Endodermal cell (in vitro differentiated cells): ENCODE data around the gene HBZ. TPM values are rescaled to one million over a fixed set of nuclear protein-coding genes. Genes with fewer than 3 reads are reported as not detected.
"Not testable (repeated sequence)": the region's sequence is repeated elsewhere in the genome, so short reads cannot be mapped to it uniquely, and the experiment has no call there.

ENCODE experiments used
- DNase-seq: peaks from one replicate; pipeline ENCODE4 v3.0.0-alpha.2; 2017
- H3K27ac ChIP-seq: 2 replicates; pipeline ENCODE4 v1.5.1; 2013; ENCODE audit warnings: mild to moderate bottlenecking, low read depth, low read length, moderate library complexity
- H3K27me3 ChIP-seq: 2 replicates; pipeline ENCODE4 v1.6.1; 2013; ENCODE audit warnings: mild to moderate bottlenecking, low read length, moderate library complexity; ENCODE audit not compliant: insufficient read depth, control insufficient read depth, poor library complexity, severe bottlenecking
- H3K36me3 ChIP-seq: 2 replicates; pipeline ENCODE4 v1.7.0; 2013; ENCODE audit warnings: mild to moderate bottlenecking, low read length, moderate library complexity; ENCODE audit not compliant: control insufficient read depth, insufficient read depth
- H3K4me1 ChIP-seq: one replicate; pipeline ENCODE4 v1.7.0; 2013; ENCODE audit warnings: low read length; ENCODE audit not compliant: control insufficient read depth, insufficient read depth
- H3K4me3 ChIP-seq: 2 replicates; pipeline ENCODE4 v1.5.1; 2013; ENCODE audit warnings: mild to moderate bottlenecking, low read length, moderate library complexity
- H3K9ac ChIP-seq: 2 replicates; pipeline ENCODE4 v1.6.1; 2013; ENCODE audit warnings: mild to moderate bottlenecking, low read length, moderate library complexity; ENCODE audit not compliant: poor library complexity, severe bottlenecking; ENCODE audit errors: extremely low read depth
- H3K9me3 ChIP-seq: 2 replicates; pipeline ENCODE4 v1.6.1; 2013; ENCODE audit warnings: mild to moderate bottlenecking, low read length, moderate library complexity; ENCODE audit not compliant: control insufficient read depth
- H3K27ac Mint-ChIP-seq: 2 replicates; pipeline ENCODE4 v1.8.0; 2020; ENCODE audit warnings: mixed read lengths
- H3K27me3 Mint-ChIP-seq: 2 replicates; pipeline ENCODE4 v1.8.0; 2021; ENCODE audit warnings: mild to moderate bottlenecking, mixed read lengths; ENCODE audit not compliant: insufficient read depth
- H3K36me3 Mint-ChIP-seq: 2 replicates; pipeline ENCODE4 v1.8.0; 2020; ENCODE audit warnings: low read depth, mixed read lengths
- H3K4me1 Mint-ChIP-seq: 2 replicates; pipeline ENCODE4 v1.8.0; 2020; ENCODE audit warnings: mixed read lengths
- H3K4me3 Mint-ChIP-seq: 2 replicates; pipeline ENCODE4 v1.8.0; 2020; ENCODE audit warnings: mild to moderate bottlenecking, moderate library complexity, mixed read lengths
- H3K9me3 Mint-ChIP-seq: 2 replicates; pipeline ENCODE4 v1.8.0; 2020; ENCODE audit warnings: mild to moderate bottlenecking, mixed read lengths
- WGBS, 2 experiments: methylation state at CpG; one replicate each; pipeline versions ENCODE4 v1.1.5 to v1.1.7; 2013; ENCODE audit warnings: missing lambda C conversion rate in 2 of 2, mixed read lengths in 1 of 2; ENCODE audit not compliant: insufficient coverage in 1 of 2, insufficient read length in 1 of 2; 5-methylcytosine and 5-hydroxymethylcytosine counted together
- total RNA-seq, 2 donors: library from RNA; stranded (reverse); fragmentation: NEBNext Ultra II Directional in 1 of 2; extraction: Animal tissue kit (Norgen Biotek cat#: 25700) in 1 of 2; gene quantifications; 2 replicates in 1 of 2; 3 replicates in 1 of 2; pipeline ENCODE4 v1.2.1, GENCODE V29; 2021
- TF ChIP-seq, protein P1 (sequence below): fragments of 200-600 bp; sonication (generic); conservative IDR thresholded peaks from 2 replicates; pipeline ENCODE4 v1.5.0; 2021; ENCODE audit warnings: antibody characterized with exemption, mild to moderate bottlenecking

The HBZ gene
- total RNA-seq, 2 donors from 2014 or later = not detected

- no peak overlapping the region for H3K4me3 Mint-ChIP-seq
- H3K27ac Mint-ChIP-seq = no peak overlapping the region
- no peaks in the 10 kb centered on the region for H3K9me3 Mint-ChIP-seq
- H3K4me1 Mint-ChIP-seq = peaks cover 18% of the 10 kb centered on the region
- Histone ChIP-seq H3K36me3 (no peaks in the 10 kb centered on the region), H3K27me3 (peaks cover 90% of the 10 kb centered on the region), H3K4me1 (no peaks in the 10 kb centered on the region), H3K9me3 (no peaks in the 10 kb centered on the region), H3K27ac (no peak overlapping the region), H3K4me3 (no peak overlapping the region), H3K9ac (no peak overlapping the region)
- TF ChIP-seq, protein P1, sequence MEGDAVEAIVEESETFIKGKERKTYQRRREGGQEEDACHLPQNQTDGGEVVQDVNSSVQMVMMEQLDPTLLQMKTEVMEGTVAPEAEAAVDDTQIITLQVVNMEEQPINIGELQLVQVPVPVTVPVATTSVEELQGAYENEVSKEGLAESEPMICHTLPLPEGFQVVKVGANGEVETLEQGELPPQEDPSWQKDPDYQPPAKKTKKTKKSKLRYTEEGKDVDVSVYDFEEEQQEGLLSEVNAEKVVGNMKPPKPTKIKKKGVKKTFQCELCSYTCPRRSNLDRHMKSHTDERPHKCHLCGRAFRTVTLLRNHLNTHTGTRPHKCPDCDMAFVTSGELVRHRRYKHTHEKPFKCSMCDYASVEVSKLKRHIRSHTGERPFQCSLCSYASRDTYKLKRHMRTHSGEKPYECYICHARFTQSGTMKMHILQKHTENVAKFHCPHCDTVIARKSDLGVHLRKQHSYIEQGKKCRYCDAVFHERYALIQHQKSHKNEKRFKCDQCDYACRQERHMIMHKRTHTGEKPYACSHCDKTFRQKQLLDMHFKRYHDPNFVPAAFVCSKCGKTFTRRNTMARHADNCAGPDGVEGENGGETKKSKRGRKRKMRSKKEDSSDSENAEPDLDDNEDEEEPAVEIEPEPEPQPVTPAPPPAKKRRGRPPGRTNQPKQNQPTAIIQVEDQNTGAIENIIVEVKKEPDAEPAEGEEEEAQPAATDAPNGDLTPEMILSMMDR = no peak
- no peak for DNase-seq
- WGBS, 2 experiments = 88% methylated on average over 1 of the region's 1 CpG; no CpG with 5 or more reads in 1 of the 2 experiments
- H3K27me3 Mint-ChIP-seq = peaks cover 85% of the 10 kb centered on the region
- H3K36me3 Mint-ChIP-seq = no peaks in the 10 kb centered on the region
These were observed 18.3 kb downstream of the HBZ start for GRCh38 chr16:170788-171187.

GRCh38 chr16:172374-172941 is 20.0 kb downstream of the HBZ start, which contains the start of gene HBA2:
HBA2 (plus strand) TSS chr16:172876; CDS start chr16:172913, 37 bp downstream.
- H3K36me3 ChIP-seq, H3K27ac Mint-ChIP-seq, H3K4me3 Mint-ChIP-seq, H3K9ac ChIP-seq, H3K9me3 ChIP-seq, H3K36me3 Mint-ChIP-seq, H3K4me3 ChIP-seq, DNase-seq, H3K27ac ChIP-seq, H3K9me3 Mint-ChIP-seq, H3K4me1 ChIP-seq: not testable (repeated sequence)
- Mint-ChIP-seq H3K27me3 (peaks cover 77% of the 10 kb centered on the region), H3K4me1 (peaks cover 16% of the 10 kb centered on the region)
- H3K27me3 ChIP-seq = peaks cover 83% of the 10 kb centered on the region
- WGBS, 2 experiments = no CpG with 5 or more reads among the region's 74 CpGs

GRCh38 chr16:173211-173854 is 20.9 kb downstream of the HBZ start:
- peaks cover 77% of the 10 kb centered on the region for H3K27me3 Mint-ChIP-seq
- not testable (repeated sequence) for H3K9ac ChIP-seq, H3K4me3 Mint-ChIP-seq

DNA sequence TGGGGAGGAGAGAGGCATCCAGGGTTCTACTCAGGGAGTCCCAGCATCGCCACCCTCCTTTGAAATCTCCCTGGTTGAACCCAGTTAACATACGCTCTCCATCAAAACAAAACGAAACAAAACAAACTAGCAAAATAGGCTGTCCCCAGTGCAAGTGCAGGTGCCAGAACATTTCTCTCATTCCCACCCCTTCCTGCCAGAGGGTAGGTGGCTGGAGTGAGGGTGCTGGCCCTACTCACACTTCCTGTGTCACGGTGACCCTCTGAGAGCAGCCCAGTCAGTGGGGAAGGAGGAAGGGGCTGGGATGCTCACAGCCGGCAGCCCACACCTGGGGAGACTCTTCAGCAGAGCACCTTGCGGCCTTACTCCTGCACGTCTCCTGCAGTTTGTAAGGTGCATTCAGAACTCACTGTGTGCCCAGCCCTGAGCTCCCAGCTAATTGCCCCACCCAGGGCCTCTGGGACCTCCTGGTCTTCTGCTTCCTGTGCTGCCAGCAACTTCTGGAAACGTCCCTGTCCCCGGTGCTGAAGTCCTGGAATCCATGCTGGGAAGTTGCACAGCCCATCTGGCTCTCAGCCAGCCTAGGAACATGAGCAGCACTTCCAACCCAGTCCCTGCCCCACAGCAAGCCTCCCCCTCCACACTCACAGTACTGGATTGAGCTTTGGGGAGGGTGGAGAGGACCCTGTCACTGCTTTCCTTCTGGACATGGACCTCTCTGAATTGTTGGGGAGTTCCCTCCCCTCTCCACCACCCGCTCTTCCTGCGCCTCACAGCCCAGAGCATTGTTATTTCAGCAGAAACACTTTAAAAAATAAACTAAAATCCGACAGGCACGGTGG is 21.7 kb downstream of the HBZ start:
- H3K4me3 ChIP-seq, H3K4me3 Mint-ChIP-seq: not testable (repeated sequence)
- 40 to 47% methylated on average over 4 of the region's 13 CpGs for WGBS, 2 experiments

More at GRCh38 chr16:173211-173854, 20.9 kb downstream of the HBZ start:
- not testable (repeated sequence) for H3K9me3 ChIP-seq, DNase-seq, H3K36me3 Mint-ChIP-seq, H3K4me1 ChIP-seq, H3K27ac ChIP-seq, H3K4me3 ChIP-seq, H3K27ac Mint-ChIP-seq, H3K9me3 Mint-ChIP-seq, H3K36me3 ChIP-seq
- WGBS, 2 experiments = 16 to 20% methylated on average over 1 to 29 of the region's 44 CpGs
- peaks cover 16% of the 10 kb centered on the region for H3K4me1 Mint-ChIP-seq
- H3K27me3 ChIP-seq = peaks cover 83% of the 10 kb centered on the region

More for the DNA sequence above, 21.7 kb downstream of the HBZ start:
- not testable (repeated sequence) for H3K9me3 Mint-ChIP-seq, H3K4me1 ChIP-seq, H3K9ac ChIP-seq, DNase-seq, H3K36me3 ChIP-seq, H3K36me3 Mint-ChIP-seq, H3K9me3 ChIP-seq, H3K27ac ChIP-seq, H3K27ac Mint-ChIP-seq
- peaks cover 83% of the 10 kb centered on the region for H3K27me3 ChIP-seq
- peaks cover 78% of the 10 kb centered on the region for H3K27me3 Mint-ChIP-seq
- peaks cover 16% of the 10 kb centered on the region for H3K4me1 Mint-ChIP-seq
